Stimulated activated CD8-positive, alpha-beta memory T cell treated with anti-CD3 and anti-CD28 coated beads, Interleukin-7, amount 100 ng/mL, for 4 hours (primary cell): ENCODE measurements around the gene HUS1.
"Not testable (repeated sequence)": the region's sequence is repeated elsewhere in the genome, so short reads cannot be mapped to it uniquely, and the experiment has no call there.

ENCODE experiments used
- DNase-seq, 2 donors: peaks; one replicate each; pipeline ENCODE4 v3.0.0-alpha.2; 2020; ENCODE audit warnings: low read depth in 2 of 2

HUS1 gene

GRCh38 chr7:47979145-47979831 lies at the start of gene HUS1:
Gene HUS1 (minus strand): TSS chr7:47979615. CDS start chr7:47979519, 96 bp downstream.
- peak; percentile 83 to 87 for DNase-seq

- DNase-seq, result no peak
Measured at GRCh38 chr7:48028938-48029337, 49.5 kb upstream of the HUS1 start, which contains the start of gene SUN3. Gene SUN3 (minus strand): TSS chr7:48029107. CDS start chr7:48028938, 169 bp downstream.

GRCh38 chr7:48025624-48026023 lies 46.2 kb upstream of the HUS1 start:
- DNase-seq, result no peak

GRCh38 chr7:48017674-48018073 lies 38.3 kb upstream of the HUS1 start:
- DNase-seq, result no peak

- DNase-seq, result no peak
Measured at GRCh38 chr7:48016641-48017040, 37.2 kb upstream of the HUS1 start.

GRCh38 chr7:48011951-48012350 lies 32.5 kb upstream of the HUS1 start:
- no peak for DNase-seq

GRCh38 chr7:48011323-48011722 lies 31.9 kb upstream of the HUS1 start:
- DNase-seq, result no peak

GRCh38 chr7:48009954-48010353 lies 30.5 kb upstream of the HUS1 start:
- no peak for DNase-seq

GRCh38 chr7:48009257-48009656 lies 29.8 kb upstream of the HUS1 start:
- DNase-seq, result no peak

GRCh38 chr7:48006866-48007265 lies 27.5 kb upstream of the HUS1 start:
- DNase-seq, result no peak

GRCh38 chr7:48004638-48005037 lies 25.2 kb upstream of the HUS1 start:
- DNase-seq, result no peak

- DNase-seq, result no peak
Measured at GRCh38 chr7:48004032-48004431, 24.6 kb upstream of the HUS1 start.

GRCh38 chr7:48000164-48000563 lies 20.7 kb upstream of the HUS1 start:
- not testable (repeated sequence) for DNase-seq

GRCh38 chr7:47999413-47999812 lies 20.0 kb upstream of the HUS1 start:
- no peak for DNase-seq

- no peak for DNase-seq
Measured at GRCh38 chr7:47992446-47992845, 13.0 kb upstream of the HUS1 start.

GRCh38 chr7:47991741-47992311 lies 12.4 kb upstream of the HUS1 start:
- DNase-seq, result peak; percentile 75 to 85

- DNase-seq, result no peak
Measured at GRCh38 chr7:47991270-47991669, 11.9 kb upstream of the HUS1 start.

- DNase-seq, result no peak
Measured at GRCh38 chr7:47990592-47990991, 11.2 kb upstream of the HUS1 start.

GRCh38 chr7:47989607-47990400 lies 10.4 kb upstream of the HUS1 start:
- DNase-seq, result not testable (repeated sequence)

- no peak for DNase-seq
Measured at GRCh38 chr7:47988496-47989386, 9.3 kb upstream of the HUS1 start.

GRCh38 chr7:47982610-47983009 lies 3.2 kb upstream of the HUS1 start:
- DNase-seq, result no peak

GRCh38 chr7:47980648-47981047 lies 1.2 kb upstream of the HUS1 start:
- DNase-seq, result not testable (repeated sequence)
